Epidermal melanocyte (primary cell): Measurements from ENCODE around the gene SORBS2.

ENCODE experiments used
- DNase-seq: peaks from one replicate; pipeline ENCODE4 v3.0.0; 2011; ENCODE audit warnings: low spot score; ENCODE audit not compliant: insufficient read length

Gene SORBS2

GRCh38 chr4:185742766-185743165 lies 69.2 kb downstream of the SORBS2 start:
- DNase-seq = no peak

DNA sequence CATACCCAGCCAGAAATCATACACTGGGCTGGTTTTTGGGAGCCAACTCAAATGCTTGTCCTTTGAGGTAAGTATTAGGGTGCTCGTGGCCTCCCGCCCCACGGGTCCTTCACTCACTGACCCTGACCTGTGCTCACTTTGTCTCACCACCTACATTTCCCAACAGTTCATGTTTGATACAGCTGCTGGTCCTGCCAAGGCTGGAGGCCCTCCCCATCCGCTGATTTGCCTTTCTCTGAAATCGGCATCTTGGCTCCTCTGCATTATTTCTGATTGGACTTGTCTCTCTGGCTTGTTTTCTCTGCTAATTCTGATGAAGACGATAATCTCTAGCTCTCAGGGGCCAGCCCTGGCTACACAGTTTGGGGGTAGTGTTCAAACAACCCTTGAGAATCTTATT lies 70.2 kb downstream of the SORBS2 start:
- DNase-seq = no peak

- no peak for DNase-seq
These were observed 71.5 kb downstream of the SORBS2 start for GRCh38 chr4:185740471-185740873.

- no peak for DNase-seq
These were observed 73.2 kb downstream of the SORBS2 start for GRCh38 chr4:185738820-185739219.

DNA sequence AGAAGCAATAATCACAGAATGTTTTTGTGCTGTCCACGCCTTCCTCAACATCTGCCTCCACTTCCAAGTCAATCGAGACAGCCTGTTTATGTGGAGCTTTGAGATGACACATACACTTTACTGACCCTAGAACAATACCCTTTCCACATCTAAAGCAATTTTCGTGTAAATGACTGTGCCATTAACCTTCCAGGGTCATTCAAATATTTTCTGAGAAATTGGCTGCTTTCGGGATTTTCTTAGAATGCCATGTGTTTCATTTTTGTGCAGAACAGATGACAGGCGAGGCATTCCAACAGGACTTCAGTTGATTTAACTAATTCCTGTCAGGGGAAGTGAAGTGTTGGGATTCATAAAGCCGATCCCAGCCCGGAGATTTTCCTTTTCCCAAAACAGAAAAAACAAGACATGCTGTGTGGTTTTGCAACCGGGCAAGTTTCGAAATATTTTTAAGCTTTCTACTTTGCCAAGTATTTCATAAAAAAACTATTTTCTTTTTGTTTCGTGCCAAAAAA lies 73.9 kb downstream of the SORBS2 start:
- peak; percentile 38 for DNase-seq

DNA sequence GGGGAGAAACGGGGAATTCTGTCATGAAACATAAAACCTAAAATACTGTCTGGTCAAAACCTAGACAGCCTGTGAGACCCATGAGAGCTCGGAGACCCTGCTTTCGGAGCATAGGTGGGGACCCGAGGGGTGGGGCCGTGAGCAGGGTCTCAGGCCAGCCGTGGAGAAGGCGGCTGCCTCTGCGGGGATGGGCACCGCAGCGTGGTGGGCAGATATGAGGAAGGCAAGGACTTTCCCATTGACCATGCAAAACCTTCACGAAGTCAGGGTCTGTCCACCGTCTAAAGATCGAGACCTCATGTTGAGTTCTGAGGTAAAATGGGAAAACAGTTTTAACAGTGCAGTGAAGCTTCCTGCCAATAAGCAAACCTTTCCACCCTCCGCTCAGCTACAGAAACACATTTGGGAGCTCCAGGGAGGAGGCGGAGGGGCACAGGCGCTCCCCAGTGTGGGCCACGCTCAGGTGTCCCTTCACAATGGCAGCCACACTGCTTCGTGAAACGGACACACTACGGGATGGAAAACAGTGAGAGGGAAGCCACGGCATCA lies 74.4 kb downstream of the SORBS2 start:
- no peak for DNase-seq

DNA sequence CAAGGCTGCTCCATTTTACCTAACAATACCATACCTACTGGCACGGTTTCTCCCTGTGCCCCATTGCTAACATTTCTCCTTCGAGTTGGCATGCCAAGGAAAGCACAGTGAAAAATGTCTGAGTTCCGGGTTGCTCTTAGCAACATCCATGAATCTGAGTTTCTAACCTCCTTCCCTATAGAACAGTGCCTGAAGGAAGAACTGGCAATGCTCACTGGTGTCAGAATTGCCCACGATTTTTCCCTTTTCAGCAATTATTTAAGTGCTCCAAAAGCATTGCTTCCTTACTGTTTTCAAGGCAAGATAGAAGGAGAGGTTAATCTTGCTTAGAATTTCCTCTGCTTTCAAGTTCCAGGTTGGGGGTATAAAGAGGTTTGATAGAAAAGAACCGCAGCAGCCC lies 75.1 kb downstream of the SORBS2 start:
- no peak for DNase-seq

DNA sequence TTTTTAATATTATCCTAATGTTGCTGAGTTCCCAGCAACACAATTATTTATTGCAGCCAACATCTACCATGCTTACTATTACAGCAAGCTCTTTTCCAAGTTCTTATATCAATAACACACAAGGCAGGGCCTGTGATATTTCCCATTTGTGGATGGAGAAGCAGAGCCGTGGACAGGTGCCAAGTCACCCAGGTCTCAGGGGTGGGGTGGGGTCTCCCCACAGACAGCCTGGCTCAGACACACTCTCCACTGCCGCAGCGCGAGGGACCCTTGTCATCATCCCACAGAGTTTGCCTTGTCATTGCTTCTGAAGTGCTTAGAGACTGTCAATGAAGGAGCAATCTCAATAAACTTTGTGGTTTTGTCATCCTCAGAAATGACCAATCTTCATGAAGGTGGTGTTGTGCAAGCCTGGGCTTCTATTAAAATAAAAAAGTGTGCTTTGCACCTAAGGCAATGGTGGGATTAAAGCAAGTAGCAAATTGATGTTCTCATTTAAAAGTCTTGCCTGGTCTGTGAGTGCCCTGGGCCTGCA lies 76.1 kb downstream of the SORBS2 start:
- DNase-seq = no peak

- no peak for DNase-seq
These were observed 77.1 kb downstream of the SORBS2 start for GRCh38 chr4:185734930-185735329.

DNA sequence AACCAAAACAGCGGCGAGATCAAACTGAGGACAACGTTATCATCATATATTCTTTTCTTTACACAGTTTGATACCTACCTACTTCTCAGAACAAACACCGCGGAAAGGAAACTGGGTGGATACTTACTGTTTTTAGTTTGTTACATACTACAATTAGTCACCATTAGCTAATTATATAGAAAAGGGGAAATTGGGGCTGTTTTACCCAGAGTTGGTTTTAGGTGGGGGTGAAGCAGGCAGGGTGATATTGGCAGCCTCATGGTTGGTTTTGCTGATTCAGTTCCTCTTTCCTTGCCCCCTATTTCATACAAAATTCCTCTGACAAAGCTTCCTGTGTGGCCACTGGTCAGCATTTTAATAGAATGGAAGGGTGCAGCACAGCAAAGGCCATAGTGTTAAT lies 77.8 kb downstream of the SORBS2 start:
- DNase-seq = no peak

GRCh38 chr4:185730849-185731608 lies 81.0 kb downstream of the SORBS2 start:
- no peak for DNase-seq

GRCh38 chr4:185730387-185730786 lies 81.6 kb downstream of the SORBS2 start:
- no peak for DNase-seq

DNA sequence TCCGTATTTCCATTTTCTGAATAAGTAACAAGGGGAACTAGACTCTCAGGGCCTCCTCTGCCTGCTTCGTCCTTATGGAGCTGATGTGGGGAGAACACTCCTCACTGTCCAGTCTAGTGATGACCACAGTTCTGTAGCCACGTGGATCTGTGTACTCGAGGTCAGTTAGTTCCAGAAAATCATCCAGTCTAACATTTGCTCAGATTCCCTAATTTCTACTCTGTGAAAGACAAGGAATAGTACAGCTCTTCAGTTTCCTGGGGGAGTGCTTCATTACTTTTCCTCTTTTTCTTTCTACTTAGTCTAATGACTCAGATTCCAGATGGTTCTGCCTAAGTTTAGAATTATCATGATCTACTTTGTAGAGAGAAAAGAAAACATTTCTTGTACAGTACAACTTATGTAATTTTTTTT lies 82.6 kb downstream of the SORBS2 start:
- DNase-seq = no peak

DNA sequence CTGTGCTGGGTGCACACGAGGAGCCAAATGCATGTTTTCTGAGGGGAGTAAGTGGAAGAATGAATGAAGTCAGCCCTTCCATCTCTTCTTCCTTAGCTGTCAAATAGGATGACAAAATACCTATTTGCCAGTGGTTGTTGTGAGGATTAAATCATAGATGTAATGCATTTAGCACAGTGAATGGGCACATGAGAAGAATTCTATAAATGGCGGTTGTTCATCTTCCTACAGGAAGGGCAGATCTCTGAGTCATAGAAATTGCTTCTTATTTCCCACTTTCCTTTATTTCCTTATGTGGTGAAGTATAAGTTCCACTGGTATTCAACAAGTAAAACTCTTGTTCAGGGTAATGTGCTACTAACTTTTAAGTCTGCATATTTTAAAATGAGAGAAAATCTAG lies 83.1 kb downstream of the SORBS2 start:
- no peak for DNase-seq

- no peak for DNase-seq
These were observed 85.1 kb downstream of the SORBS2 start for GRCh38 chr4:185726931-185727330.

DNA sequence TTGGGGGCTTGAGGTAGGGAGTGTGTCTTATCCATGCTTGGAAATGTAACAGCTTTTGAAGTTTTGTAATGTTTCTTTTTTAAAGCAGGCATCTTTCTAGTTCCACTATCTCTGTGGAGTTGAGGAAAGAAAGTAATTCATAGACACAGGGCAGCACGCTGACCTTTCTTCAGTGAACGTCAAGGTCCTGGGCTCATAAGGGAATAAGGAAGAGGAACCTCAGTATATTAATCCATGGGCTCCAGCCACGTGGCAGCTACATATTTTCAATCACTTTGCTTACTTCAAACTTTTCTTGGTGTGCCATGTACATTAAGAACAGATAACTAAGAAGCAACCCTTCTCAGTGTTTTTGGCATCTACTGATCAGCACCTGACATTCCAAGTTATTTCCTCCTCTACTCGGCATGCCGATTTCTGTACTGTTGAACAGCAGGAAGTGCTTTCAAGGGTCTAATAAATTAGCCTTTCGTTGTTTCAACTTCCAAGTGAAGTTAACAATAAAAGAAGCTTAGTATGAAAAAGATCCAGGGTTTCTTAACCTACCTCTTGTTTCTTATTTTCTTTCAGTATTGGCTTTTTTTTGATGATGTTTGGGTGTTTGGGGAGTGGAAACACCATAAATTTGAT lies 88.2 kb downstream of the SORBS2 start:
- no peak for DNase-seq

GRCh38 chr4:185722029-185722316 lies 90.0 kb downstream of the SORBS2 start:
- DNase-seq = no peak

- peak; percentile 52 for DNase-seq
These were observed 90.6 kb downstream of the SORBS2 start for GRCh38 chr4:185721190-185722028.

DNA sequence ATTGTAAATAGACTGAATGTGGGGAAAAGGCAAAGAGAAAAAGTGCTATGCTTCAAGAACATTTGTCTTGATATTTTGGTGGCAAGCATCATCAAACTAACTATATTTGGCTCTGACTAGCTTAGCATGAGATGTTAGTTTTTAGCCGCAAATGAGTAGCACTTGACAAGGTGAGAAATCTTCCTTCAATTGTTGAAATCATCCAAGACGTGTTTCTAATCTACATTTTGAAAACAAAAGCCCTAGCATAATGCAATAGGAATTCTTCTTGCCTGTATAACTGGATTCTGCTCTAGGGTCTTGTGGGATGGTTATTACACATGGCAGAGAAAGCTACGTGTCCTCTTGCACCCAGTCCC lies 92.5 kb downstream of the SORBS2 start:
- DNase-seq = no peak

GRCh38 chr4:185718578-185719499 lies 93.2 kb downstream of the SORBS2 start:
- DNase-seq = no peak

DNA sequence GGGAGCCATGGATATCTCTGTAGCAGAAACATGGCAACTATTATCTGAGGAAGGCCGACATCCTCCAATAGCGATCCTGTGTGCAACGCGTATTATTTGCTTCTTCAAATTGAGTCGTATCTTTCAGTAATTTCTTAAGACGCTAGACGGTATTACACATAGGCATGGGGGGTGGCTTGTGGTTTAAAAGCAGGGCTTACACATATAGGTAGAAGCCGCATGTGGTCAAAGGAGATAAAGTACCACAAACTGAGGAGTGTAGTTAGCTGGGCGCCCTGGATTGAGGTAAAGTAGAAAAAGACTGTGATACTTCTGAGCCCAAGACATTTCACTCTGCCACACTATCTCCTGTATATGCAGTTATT lies 94.6 kb downstream of the SORBS2 start:
- no peak for DNase-seq
